GM11168 (cell line): ENCODE measurements around the gene CDH4.

Experiments used
- in situ Hi-C: fragments of 300-500 bp; cut with MboI; formaldehyde crosslinking; loops from one replicate; pipeline ENCODE4 v1.12.0; 2022; ENCODE audit warnings: low sequenced_read_pairs; ENCODE audit not compliant: unreplicated experiment

Gene CDH4

DNA sequence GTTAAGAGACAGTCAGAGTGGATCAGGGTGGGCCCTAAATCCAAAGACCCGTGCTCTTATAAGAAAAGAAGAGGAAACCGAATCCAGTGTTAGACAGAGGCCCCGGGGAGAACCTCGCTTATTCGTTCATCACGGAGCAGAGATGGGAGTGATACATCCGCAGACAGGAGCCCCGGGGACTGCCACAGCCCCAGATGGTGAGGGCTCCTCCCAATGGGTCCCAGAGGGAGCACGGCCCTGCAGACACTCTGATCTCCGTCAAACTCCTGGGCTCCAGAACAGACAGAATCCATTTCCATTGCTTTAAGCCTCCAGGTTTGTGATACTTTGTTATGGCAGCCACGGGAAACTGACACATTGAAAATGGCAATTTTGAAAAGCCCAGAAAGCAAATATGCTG, 47.0 kb downstream of the CDH4 start:
- in situ Hi-C loops: no loop called here

DNA sequence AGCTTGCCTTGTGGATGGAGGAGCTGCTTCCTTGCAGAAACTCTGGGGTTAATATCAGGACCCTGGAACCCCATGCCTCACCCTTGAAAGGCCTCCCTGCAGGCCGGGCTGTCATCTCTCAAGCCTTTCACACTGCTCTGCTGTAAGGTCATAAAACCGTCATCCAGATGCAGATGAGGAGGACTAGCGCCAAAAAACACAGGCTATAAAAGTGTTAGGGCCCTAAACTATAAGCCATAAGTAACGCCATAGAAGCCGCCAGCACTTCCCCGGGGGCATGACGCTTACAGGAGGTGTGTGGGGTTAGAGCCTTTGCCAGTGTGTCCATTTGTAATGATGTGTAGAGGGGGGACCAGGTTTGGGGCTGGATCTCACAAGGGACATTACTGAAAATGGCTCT, 47.6 kb downstream of the CDH4 start:
- in situ Hi-C loops: no loop called here

- in situ Hi-C loops: no loop called here
Measured at GRCh38 chr20:61300293-61300692, 48.2 kb downstream of the CDH4 start.

DNA sequence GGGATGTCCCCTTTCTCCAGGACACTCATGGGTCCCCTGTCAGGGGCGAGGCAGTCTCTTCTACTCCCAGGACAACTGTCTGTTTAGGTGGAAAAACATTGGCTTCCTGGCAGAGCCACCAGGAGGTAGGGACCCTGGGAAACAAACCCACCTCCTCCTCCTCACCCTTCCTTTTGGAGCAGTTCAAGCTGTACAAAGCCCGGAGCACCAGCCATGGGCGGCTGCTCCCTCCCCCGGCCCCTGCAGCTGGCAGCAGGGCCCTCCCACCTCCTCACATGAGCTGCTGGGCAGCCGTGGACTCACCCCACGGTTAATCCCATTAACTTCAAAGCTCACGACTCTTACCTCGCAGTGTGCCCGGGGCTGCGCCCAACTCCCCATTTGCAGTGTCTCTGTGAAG, 48.6 kb downstream of the CDH4 start:
- in situ Hi-C loops: no loop called here

- in situ Hi-C loops: no loop called here
Measured at GRCh38 chr20:61301711-61302525, 49.9 kb downstream of the CDH4 start.

- in situ Hi-C loops: no loop called here
Measured at GRCh38 chr20:61303217-61303616, 51.2 kb downstream of the CDH4 start.

DNA sequence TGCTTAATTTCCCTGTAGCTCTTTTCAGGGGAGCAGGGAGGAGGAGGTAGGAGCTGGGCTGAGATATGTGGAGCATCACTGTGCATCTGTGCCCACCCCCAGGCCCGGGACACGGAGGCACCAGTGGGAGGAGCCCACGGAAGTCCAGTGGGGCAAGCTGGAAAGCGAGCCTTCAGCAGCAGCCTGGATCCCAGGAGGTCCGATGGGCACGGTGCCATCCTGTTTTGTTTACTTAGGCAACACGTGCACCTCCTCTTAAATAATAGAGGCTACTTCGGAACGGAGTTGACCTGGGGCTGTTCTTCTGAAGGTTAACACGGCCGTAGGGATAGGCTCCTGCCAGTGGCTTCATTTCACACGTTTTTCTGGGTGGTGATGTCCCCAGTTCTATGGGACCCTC, 51.6 kb downstream of the CDH4 start:
- in situ Hi-C loops: no loop called here

DNA sequence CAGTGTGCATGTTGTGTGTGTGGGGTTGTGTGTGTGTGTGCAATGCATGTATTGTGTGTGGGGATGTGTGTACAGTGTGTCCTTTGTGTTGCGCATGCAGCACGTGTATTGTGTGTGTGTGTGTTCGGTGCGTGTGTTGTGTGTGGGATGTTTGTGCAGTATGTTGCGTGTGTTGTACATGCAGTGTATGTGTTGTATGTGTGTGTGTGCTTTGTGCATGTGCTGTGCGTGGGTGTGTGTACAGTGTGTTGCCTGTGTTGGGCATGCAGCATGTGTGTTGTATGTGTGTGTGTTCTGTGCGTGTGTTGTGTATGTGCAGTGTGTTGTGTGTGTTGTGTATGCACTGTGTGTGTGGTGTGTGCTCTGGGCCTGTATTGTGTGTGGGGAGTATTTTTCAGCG, 52.7 kb downstream of the CDH4 start:
- in situ Hi-C loops: no loop called here

GRCh38 chr20:61306937-61307475, 54.9 kb downstream of the CDH4 start:
- in situ Hi-C loops: no loop called here

DNA sequence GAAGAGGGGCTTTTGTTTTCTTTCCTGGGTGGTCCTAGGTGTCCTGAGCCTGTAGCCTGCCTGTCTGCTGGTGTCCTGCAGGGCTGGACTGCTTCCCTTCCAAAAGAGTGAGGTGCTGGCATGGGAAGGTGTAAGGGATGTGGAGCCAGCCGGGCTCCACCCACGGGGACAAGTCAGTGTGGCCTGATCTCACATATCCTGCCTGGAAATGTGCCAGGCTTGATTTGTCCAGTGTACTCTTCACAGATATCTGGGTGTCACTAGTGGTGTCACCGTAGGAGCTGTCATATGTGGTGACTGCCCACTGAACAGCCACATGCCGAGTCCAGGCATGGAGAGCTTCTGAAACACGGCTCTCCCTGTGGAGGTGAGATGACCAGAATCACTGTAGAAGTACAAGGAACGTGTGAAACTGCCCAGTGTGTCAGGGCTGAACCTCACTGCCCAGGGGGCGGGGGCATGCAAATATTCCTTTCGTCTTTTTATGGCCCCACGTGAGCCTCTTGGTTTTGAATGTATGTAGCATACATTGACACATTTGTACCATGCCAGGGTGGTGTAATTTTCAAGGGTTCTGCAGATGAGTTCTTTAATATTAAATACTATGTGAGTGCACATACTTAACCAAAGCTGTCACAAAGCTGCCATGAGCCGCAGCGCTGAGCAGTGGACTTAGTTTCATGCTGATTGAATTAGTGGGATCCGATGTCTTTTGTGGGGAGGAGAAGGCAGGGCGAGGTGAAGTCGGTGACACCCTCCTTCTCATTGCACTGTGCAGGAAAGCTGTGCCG, 55.8 kb downstream of the CDH4 start:
- in situ Hi-C loops: no loop called here

DNA sequence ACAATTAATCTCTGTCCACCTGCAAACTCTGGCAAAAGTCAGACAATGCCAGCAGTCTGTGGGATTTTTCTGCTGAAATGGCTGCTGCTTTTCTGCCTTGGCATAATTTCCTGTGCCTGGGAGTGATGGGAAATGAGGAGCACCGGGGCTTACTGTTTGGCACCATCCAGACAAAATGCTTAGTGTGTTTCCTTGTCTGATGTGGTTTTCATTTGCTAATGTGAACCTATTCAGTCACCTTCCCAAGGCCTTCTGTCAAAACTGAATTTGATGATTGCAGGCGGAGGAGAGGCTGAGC, 56.4 kb downstream of the CDH4 start:
- in situ Hi-C loops: no loop called here

DNA sequence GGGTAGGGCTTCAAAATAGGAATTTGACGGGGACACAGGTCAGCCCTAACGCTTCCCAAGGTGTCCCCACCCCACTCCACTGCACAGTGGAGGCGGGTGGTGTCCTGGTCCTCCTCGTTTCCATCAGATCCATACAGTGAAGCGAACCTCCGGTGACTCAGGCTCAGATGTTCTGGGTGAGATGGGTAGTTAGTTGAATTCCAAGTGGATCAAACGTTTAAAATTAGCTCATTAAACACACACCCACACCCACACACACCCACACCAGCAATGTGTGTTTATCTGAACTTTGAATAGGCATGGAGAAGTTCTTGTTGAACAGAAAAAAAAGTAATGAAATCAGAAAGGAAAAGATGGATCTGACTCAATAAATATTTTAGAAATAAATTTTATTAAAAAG, 58.9 kb downstream of the CDH4 start:
- in situ Hi-C loops: no loop called here

GRCh38 chr20:61311656-61312387, 59.8 kb downstream of the CDH4 start:
- in situ Hi-C loops: no loop called here

DNA sequence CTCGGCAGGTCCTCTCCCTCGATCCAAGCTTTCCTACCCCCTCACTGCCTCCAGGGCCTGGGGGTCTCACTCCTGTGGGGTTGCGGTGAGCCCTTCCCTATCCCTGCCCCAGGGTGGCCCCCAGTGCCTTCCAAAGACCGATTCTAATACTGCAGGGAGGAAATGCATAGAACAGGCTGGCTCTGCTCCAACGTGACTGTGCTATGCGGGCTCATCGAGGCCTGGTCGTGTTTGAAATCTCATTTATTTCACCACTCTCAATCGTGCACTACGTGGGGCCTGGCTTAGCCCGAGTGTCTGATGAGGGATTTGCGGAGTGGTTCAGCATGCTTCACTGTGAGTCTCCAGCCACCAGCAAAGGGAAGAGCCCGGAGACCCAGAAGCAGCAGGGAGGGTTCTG, 60.9 kb downstream of the CDH4 start:
- in situ Hi-C loops: no loop called here

GRCh38 chr20:61313396-61313795, 61.3 kb downstream of the CDH4 start:
- in situ Hi-C loops: no loop called here

GRCh38 chr20:61314326-61315010, 62.4 kb downstream of the CDH4 start:
- in situ Hi-C loops: no loop called here

DNA sequence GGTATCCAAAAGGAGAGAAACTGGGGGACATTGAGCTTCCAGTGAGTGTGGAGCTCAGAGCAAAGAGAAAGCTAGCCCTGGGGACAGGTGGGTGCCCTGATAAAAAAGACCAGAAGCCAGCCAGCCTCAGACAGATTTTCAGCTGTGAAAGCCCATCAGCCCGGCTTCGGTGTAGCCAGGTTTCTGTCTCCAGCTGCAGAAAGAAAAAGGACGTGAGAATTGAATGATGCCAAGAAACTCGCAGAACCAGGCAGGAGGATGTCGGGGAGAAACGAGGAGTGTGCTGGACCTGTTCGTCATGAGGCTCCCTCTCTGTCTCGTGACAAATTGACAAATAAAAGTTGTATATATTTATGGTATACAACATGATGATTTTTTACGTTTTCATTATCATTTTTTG, 63.3 kb downstream of the CDH4 start:
- in situ Hi-C loops: no loop called here

- in situ Hi-C loops: no loop called here
Measured at GRCh38 chr20:61316346-61316745, 64.3 kb downstream of the CDH4 start.

GRCh38 chr20:61317966-61318530, 66.0 kb downstream of the CDH4 start:
- in situ Hi-C loops: no loop called here
